Measurements from ENCODE around the gene SUN2.
A peak's percentile ranks its signal among the peaks of the same experiment; 100 is the strongest.

SUN2 gene

DNA sequence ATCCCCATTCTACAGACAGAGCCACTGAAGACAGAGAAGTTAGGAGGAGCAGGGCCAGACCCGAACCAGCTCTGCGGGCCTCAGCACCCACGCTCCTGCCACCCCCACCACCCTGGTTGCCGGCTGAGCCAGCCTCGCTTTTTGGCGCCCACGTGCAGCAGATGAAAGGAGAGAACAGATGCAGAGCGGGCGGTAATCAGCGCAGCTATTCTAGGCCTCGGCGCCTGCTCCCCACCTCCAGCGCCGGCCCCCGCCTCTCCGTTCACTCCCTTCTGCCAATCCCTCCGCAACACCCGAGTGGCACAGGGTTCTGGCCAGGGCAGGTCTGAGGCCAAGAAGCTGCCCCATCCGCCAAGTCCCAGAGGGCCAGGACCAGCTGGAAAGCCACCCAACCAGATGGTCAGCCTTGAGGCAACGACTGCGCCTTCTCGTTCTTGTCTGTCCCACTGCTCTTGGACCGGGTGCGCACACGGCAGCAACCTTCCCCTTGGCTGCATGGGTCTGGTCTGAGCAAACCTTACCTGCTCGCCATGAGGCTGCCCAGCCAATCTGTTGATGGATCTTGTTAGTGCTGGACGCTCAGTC is 21.4 kb upstream of the SUN2 start:
- DNase-seq: no peak

DNA sequence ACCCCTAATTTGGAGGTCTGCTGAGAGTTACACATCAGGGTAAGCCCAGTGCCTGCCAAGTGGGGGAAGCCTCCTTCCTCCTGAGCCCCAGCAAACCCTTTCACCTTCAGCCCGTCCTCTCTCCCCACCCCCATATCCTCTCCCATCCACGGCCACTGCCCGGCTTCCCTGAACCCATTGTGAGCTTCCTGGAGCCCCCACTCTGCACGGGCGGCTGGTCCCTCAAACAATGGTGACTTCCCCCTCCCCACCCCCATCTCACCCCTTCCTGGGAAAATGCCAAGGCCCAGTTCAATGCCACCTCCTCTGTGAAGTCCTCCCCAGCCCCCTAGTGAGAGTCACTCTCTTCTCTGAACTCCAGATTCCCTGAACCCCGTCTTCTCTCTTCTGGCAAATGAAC is 20.3 kb upstream of the SUN2 start:
- no peak for DNase-seq

DNA sequence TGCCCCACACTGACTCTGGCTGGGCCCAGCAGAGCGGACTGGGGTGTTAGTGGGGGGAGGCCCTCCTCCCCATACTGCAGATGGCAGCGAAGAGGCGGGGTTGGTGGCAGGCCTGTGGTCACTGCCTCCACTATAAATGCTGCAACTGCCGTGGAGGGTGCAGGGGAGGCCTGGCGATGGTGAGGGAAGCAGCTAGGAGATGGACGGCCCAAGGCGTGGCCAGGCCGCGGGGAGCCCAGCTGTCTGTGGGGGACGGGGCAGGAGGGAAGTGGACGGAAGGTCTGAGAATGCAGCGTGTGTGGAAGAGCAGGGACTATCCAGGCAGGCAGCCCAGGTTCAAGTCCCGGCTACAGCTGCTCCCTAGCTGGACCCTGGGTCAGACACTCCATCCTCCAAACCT is 19.9 kb upstream of the SUN2 start:
- no peak for DNase-seq

DNA sequence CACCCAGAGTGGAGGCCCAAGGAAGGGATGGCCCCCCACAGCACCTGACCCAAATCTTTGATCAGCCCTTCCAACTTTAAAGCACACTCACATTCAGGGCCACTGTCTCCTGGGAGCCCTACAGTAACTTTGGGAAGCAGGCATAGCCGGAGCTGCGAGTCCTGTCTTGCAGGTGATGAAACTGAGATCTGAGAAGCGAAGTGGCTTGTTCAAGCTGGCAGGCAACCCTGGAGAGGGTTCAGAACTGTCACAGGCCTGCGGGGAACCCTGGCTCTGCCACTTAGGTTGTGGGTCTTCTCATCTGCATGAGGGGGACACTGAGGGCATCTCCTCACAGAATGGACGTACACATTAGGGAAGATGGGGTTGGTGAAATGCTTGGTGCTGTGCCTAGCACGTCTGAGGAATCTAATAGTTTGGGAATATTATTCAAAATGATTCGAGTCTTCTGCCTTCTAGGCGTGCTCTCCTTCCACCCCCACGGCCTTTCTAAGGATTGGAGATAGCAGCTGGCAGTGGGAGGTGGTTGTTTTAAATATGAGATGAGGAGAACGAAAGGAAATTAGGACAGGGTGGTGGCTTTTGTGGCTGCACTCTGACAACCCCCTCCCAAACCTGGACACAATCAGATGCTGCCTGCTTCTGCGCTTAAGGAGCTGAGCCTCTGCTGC is 18.8 kb upstream of the SUN2 start:
- DNase-seq: peak; percentile 25

DNA sequence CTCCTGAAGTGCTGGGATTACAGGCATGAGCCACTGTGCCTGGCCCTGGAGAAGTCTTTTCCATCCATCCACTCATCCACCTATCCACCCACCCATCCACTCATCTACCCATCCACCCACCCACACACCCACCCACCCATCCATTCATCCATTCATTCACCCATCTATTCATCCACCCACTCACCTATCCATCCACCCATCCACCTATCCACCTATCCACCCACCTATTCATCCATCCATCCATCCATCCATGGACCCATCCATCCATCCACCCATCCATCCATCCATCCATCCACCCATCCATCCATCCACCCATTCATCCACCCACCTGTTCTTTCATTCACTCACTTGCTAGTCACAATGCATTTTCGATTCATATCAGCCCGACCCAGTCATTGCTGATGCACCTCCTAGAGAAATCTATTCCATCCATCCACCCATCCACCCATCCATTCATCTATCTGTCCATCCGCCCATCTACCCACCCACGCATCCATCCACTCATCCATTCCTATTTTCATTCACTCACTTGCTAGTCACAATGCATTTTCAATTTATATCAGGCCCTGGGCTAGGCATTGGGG is 17.7 kb upstream of the SUN2 start:
- DNase-seq: no peak

DNA sequence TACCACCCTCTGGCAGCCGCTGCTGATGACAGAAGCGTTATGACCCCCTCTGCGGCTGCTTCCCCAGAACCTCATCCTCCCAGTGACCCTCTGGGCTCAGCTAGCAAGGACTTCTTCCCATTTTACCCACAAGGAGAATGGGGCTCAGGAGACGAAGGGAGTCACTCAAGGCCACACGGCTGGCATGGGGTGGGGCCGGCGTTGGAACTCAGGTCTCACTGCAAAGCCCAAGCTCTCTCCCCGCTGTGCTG is 16.8 kb upstream of the SUN2 start:
- no peak for DNase-seq

DNA sequence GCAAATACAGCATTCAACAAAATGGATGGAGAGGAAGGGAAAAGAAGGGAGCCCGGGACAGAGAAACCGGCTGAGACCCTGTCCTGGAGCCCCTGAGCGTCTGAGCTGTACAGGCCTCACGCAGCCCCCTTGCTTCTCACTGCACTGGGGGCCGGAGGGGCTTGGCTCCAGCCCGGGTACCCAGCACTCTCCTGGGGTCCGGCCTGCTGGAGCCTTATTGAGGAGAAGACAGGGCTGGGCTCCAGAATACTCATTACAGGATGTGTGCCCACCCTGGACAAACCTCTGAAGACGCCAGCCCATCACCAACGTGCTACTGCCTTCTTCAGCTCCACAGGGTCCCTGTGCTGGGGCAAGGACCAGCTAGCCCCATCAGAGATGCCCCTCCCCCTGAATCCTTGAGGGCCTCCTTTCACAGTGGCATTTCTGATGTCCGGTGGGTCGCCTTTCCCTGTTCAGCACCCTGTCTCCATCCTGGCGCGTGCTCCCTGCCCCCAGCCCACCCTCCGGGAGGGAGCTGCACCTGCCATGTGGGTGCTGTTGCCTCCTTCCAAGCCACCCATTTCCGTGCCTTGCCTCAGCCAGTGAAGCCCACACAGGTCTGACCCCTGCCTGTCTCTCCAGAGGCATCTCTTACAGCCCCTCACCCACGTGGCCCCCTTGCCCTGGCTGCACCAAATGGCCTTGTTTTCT is 14.6 kb upstream of the SUN2 start:
- DNase-seq: no peak

DNA sequence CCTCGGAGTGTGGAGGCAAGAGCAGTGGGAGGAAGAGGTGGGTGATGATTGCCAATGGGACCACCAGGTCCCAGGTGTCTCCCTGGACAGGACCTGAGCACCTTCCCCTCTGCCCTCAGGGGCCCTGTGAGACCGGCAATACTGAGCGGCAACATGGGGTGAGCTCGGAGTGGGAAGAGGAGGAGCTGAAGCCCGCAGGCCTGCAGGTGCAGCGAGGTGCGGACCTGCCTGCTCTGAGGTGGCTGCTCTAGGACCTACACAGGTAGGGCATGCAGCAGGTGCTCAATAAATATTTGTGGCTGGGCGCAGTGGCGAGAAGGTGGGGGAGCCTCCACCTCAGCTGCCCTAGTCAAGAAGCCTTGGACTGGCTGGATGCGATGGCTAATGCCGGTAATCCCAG is 12.2 kb upstream of the SUN2 start:
- DNase-seq: no peak

DNA sequence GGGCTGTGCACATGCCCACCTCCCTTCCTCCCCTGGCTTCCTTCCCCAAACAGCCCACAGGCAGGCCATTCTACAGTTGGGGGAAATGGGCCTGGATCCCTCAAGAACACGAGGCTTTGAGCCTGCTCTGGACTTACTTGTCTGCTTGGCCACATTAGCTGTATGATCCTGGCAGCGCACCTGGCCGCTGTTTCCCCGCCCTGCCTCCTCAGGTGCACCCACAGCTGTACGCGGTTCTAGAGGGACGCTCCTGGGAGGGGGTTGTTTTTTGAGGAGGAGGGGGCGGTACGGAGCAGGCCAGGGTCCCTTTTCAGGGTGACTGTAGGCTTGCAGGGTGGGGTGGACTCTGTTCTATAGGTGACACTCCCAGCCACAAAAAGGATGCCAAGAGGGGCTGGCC is 11.5 kb upstream of the SUN2 start:
- DNase-seq: no peak

DNA sequence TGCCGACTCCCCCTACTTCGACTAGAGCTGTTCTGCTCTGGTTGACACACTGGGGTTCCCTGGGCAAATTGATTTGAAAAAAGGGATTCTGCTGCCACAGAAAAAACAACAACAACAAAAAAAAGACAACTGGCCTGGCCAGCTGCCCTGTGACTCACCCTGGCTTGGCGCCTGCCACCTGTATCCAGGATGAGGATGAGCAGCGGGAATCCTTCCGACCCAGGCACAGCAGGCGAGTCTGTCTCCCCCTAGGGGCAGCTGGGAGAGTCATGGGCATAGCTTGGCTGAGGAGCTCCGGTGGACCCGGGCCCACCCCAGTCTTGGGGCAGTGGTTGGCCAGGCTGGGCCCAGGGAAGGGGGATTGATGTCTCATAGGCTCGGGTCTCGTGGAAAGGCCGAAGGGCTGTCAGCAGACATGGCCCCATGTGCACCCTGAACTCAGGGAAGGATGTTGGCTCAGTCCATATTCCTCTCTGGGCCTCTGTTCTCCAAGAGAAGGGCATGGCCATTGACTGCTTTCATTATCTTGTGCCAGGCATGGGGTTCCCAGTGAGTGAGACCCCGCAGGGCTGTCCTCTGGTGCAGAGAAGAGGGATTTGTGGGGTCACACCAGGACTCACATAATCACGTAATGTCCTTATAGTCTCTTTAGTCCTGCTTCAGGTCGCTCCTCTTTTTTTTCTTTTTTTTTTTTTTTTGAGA is 10.4 kb upstream of the SUN2 start:
- DNase-seq: peak; percentile 55

DNA sequence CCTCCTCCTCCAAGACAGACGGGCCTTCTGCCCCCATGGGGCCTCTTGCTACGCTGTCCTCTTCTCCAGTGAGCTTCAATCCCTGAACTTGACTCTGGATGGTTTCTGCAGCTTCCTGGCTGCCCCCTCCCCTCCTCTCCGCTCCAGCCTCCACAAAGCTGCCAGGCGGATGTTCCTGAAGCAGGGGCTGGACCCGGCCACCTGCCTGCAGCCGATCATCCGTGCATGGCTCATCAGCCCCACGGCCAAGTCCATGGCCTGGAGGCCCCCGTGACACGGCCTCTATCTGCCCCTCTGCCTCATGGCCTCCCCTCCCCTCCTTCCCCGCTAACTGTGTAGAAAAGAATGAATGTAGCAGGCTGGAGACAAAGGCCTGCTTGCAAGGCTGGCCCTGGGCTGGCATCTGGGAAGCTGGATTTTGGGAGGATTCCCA is 6.8 kb upstream of the SUN2 start:
- no peak for DNase-seq

DNA sequence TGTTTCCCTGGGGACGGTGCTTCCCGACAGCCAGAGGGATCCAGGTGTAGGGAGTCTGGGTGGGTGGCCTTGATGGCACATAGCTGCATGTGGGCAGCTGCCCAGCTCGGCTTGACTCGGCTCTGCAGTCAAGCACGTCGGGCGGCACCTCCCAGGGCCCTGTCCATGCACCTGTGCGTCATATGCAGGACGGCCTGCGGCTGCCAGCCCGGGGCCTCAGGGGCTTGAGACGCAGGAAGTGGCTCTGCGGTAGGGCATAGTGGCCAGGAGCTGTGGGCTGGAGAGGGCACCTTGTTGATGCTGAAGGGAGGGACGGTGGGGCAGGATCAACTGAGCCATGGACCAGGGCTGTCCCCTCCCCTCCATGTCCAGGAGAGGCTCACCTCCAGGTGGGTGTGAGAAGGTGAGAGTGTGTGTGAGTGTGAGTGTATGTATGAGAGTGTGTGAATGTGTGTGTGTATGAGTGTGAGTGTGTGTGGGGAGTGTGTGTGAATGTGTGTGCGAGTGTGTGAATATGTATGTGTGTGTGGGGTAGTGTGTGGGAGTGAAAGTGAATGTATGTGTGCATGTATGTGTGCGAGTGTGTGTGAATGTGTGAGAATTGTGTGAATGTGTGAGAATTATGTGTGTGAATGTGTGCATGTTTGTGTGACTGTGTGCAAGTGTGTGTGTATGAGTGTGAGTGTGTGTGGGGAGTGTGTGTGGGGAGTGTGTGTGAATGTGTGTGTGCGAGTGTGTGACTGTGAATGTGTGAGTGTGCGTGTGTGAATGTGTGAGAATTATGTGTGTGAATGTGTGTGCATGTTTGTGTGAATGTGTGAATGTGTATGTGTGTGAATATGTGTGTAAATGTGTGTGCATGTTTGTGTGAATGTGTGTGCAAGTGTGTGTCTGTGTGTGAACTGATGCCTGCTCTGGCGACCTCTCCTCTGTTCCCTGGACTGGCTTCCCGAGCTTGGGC is 5.7 kb upstream of the SUN2 start:
- no peak for DNase-seq

DNA sequence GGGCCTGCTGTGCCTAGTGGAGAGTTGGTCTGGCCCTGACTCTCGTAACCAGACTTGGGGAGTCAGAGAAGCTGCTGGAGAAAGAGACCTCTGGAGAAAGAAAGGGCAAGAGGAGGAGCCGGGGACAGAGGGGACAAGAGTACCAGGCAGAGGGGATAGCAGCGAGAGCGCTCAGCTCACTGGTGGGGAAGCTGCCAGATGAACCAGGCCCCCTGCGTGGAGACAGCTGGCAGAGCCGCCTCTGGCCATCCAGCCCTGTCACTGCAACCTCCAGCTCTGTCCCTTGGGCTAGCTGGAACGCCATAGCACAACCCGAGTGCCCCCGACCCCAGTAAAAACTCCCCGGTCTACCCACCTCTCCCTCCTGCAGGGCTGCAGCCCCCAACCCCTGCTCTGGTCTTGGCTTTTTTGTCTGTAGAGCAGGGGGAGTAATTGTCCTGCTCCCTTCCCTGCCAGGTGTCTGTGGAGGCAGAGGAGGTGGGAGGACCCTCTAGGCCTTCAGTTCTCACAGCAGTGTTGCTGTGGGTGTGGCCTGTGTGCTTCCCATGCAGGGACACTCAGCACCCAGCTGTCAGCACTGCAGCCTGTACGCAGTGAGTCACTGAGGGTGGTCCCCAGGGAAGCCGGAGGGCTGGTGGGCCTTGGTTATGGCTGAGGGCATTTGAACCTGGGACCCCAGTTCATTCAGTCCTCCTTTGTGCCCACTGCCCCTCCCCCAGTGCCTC is 4.8 kb upstream of the SUN2 start:
- DNase-seq: no peak

DNA sequence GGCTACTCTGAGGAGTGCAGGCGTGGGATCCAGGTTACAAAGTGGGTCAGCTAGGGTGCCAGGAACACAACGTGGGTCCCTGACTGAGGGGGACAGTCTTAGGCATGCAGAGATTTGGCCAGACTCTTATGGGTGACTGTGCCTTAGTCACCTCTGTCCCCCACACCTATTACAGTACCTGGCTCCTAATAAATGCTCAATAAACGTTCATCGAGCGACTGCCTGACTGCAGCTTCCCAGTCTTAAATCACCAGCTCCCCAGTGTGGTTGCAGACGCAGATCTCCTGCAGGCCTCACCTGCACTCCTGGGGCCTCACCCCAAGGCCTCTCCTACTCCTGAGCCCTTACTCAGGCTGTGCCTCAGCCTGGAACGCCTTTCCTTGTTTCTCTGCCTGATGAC is 3.2 kb upstream of the SUN2 start:
- DNase-seq: no peak

DNA sequence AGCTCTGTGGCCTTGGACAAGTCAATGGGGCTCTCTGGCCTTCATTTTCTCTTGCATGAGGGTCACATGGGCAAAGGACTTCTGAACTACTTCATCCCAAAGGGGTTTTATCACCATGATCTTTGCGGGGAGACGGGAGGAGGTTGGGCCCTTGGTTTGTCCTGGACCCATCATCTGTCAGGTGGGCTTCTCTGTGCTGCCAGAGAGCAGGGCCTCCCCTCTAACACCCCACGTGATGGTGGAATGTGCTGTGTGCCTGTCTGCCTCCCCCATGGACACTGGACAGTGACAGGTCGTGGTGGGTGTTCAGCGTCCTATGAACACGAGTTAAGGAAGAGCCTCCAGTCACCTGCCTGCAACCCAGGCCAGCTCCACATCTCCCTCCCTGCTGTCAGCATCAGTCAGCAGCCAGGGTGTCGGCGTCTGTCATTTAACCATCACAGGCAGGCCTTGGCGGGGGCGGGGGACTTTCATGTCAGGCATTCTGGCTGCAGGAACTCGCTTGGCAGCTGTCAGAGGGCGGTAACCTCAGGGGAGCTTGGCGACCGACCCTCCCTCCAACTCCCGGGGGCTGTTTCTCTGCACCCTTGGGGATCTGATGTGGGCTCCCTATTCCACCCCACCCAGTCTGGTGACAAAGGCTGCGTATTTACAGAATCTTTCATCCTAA is 2.6 kb upstream of the SUN2 start:
- no peak for DNase-seq

DNA sequence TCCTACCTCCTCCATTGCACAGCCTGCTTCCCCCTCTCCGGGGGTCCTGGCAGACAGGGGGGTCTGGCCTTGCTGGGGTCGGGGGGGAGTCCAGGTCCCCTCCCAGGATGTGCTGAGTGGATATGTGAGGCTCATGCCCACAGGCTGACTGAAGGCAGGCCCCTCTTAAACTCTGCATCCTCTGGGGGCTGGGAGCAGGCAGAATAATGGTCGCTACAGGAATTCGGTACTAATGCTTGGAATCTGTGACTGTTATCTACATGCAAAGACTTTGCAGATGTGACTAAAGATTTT is 1.6 kb upstream of the SUN2 start:
- no peak for DNase-seq

DNA sequence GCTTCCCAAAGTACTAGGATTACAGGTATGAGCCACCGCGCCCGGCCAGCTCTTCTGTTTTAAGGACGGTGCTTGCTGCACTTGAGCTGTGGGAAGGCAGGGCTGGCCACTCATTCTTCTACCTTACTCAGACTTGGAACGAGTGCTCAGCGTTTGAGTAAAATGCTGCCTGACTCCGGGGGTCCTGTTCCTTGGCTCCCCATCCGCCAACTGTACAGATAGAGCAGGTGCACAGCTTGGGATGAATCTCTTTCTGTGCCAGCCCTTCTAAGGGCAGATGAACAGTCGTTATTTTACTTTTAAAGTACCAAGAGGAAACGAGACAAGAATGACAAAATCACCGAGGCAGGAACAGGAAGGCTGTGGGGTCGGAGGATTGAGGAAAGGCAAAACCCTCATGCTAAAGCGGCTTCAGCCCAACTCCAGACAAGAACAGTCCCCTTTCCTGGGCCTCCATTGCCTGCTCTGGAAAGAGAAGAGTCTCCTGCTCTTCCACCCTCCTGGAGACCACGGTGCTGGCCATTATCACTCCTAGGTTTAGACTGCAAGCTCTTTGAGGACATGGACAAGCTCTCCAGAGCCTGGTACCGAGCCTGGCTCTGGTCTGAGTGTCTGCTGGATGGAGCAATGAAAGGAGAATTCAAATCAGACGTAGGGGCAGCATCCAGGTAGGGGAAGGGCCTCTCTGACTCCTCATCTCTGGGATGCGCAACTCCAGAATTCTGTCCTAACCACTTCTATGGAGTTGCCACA is 1.1 kb upstream of the SUN2 start:
- peak; percentile 56 for DNase-seq

DNA sequence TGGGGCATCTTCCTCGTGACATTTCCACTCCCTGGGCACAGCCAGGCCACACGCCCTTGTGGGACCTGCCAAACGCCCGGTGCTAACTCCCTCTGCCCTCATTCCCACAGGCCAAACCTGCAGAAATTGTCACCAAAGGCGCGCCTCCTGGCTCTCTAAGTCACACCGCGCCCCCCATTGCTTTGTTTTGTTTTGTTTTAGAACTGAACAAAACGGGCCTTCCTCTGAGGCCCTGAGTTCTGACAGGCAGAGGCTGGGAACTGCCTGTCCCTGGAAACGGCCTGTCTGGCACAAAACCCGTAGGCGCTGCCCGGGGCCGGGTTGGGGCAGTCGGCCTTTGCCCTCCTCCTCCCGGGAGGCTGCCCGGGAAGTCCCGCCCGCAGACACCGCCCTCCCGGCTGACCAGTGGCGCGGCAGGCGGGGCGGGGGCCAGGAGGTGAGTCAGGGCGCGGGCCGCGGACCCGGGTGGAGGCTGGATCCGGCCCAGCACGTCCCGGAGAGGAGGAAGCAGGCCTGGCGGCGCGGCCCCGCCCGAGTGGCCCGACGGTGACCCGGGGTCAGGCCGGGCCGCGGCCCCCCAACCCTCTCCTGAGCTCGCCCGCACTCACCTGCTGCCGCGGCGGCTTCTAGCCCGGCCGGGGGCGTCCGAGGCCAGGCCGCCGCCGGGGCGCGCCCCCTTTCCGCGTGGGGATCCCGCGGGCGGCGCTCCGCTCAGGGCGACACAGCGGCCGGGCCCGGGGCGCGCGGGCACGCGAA is 465 bp downstream of the SUN2 start:
- peak; percentile 73 for DNase-seq

DNA sequence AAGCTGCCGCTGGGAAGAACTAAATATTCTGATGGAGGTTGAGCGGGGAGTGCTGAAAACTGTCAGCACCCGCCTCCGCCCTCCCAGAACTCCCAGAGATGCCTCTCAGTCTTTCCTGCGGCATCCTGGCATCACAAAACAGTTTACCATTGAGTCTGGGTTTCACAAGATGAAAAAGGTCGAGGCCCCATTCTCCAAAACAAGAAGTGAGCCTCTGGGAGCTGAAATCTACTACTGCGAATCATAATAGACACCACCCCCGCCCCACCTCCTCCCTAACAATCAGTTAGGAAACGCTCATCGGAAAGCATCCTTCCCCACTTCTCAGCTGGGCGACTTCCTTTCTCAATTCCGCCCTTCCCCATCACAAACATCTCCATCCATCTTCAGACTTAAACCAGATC is 1.0 kb downstream of the SUN2 start:
- DNase-seq: peak; percentile 70
